GM18526 (cell line): ENCODE data around the gene PIGS.

Experiments used
- POLR2A ChIP-seq: IDR thresholded peaks from 3 replicates; pipeline ENCODE4 v1.6.1; 2011; ENCODE audit not compliant: insufficient read length; ENCODE audit errors: extremely low read depth

Gene PIGS

GRCh38 chr17:28514561-28515002, 56.7 kb downstream of the PIGS start:
- TF ChIP-seq POLR2A: no peak

GRCh38 chr17:28513476-28513875, 57.8 kb downstream of the PIGS start:
- TF ChIP-seq POLR2A: no peak

- TF ChIP-seq POLR2A: no peak
Measured at GRCh38 chr17:28511858-28512461, 59.4 kb downstream of the PIGS start.

GRCh38 chr17:28509789-28510188, 61.5 kb downstream of the PIGS start:
- TF ChIP-seq POLR2A: no peak

GRCh38 chr17:28508211-28508724, 63.1 kb downstream of the PIGS start:
- no peak for TF ChIP-seq POLR2A

- TF ChIP-seq POLR2A: no peak
Measured at GRCh38 chr17:28507567-28508203, 63.6 kb downstream of the PIGS start.

- TF ChIP-seq POLR2A: no peak
Measured at GRCh38 chr17:28506763-28507487, 64.4 kb downstream of the PIGS start.

- TF ChIP-seq POLR2A: no peak
Measured at GRCh38 chr17:28505986-28506665, 65.2 kb downstream of the PIGS start, which contains the start of gene FOXN1. FOXN1 (plus strand) TSS chr17:28506348; CDS start chr17:28523970, 17,622 bp downstream.

GRCh38 chr17:28503420-28503819, 67.9 kb downstream of the PIGS start:
- TF ChIP-seq POLR2A: no peak
